ENCODE results near the gene QPRT.
"Not testable (repeated sequence)": the region's sequence is repeated elsewhere in the genome, so short reads cannot be mapped to it uniquely, and the experiment has no call there.

Gene QPRT

DNA sequence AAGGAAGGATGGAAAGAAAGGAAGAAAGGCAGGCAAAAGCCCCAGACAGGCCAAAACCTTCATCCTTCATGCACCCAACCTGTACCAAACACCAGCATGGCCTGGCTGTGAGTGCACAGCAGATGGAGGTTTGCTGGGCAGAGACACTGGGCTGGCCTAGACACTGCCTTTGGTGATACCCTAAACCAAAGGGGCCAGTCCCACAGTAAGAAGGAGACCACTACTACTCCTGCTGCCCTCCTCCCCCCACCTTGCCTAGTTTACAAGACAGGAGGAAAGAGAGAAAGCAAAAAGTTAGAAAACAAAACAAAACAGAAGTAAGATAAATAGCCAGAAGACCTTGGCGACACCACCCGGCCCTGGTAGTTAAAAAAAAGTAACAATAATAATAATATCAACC, 19.1 kb downstream of the QPRT start:
- Histone ChIP-seq H3K9ac (ENCODE audit: low read length) (no peak overlapping the region), H3K4me1 (ENCODE audit: insufficient read depth, low read length) (no peaks in the 10 kb centered on the region), H3K36me3 (ENCODE audit: insufficient read depth, low read length) (no peaks in the 10 kb centered on the region), H3K9me3 (ENCODE audit: low read length) (no peaks in the 10 kb centered on the region), H3K4me3 (ENCODE audit: low read depth in 1 of 2, low read length in 2 of 2) (no peak overlapping the region), H3K27ac (ENCODE audit: low read depth, low read length) (no peak overlapping the region), H3K27me3 (ENCODE audit: control insufficient read depth in 1 of 2, insufficient read depth in 2 of 2, low read length in 2 of 2) (no peaks in the 10 kb centered on the region)

- no peaks in the 10 kb centered on the region for H3K9me3 ChIP-seq (ENCODE audit: low read length)
- no peaks in the 10 kb centered on the region for H3K36me3 ChIP-seq (ENCODE audit: insufficient read depth, low read length)
- H3K27me3 ChIP-seq (ENCODE audit: control insufficient read depth in 1 of 2, insufficient read depth in 2 of 2, low read length in 2 of 2): no peaks in the 10 kb centered on the region
Measured at GRCh38 chr16:29698484-29699323, 19.7 kb downstream of the QPRT start.

GRCh38 chr16:29699324-29700219, 20.6 kb downstream of the QPRT start:
- Histone ChIP-seq H3K4me3 (ENCODE audit: low read depth in 1 of 2, low read length in 2 of 2) (no peak overlapping the region), H3K36me3 (ENCODE audit: insufficient read depth, low read length) (no peaks in the 10 kb centered on the region), H3K27ac (ENCODE audit: low read depth, low read length) (no peak overlapping the region), H3K9me3 (ENCODE audit: low read length) (no peaks in the 10 kb centered on the region), H3K9ac (ENCODE audit: low read length) (no peak overlapping the region), H3K4me1 (ENCODE audit: insufficient read depth, low read length) (no peaks in the 10 kb centered on the region), H3K27me3 (ENCODE audit: control insufficient read depth in 1 of 2, insufficient read depth in 2 of 2, low read length in 2 of 2) (no peaks in the 10 kb centered on the region)

More at GRCh38 chr16:29698484-29699323, 19.7 kb downstream of the QPRT start:
- H3K4me3 ChIP-seq (ENCODE audit: low read depth in 1 of 2, low read length in 2 of 2): no peak overlapping the region
- H3K9ac ChIP-seq (ENCODE audit: low read length): no peak overlapping the region
- no peaks in the 10 kb centered on the region for H3K4me1 ChIP-seq (ENCODE audit: insufficient read depth, low read length)
- H3K27ac ChIP-seq (ENCODE audit: low read depth, low read length): no peak overlapping the region

- no peaks in the 10 kb centered on the region for H3K4me1 ChIP-seq (ENCODE audit: insufficient read depth, low read length)
- H3K27me3 ChIP-seq (ENCODE audit: control insufficient read depth in 1 of 2, insufficient read depth in 2 of 2, low read length in 2 of 2): no peaks in the 10 kb centered on the region
- no peaks in the 10 kb centered on the region for H3K9me3 ChIP-seq (ENCODE audit: low read length)
- H3K9ac ChIP-seq (ENCODE audit: low read length): no peak overlapping the region
- H3K36me3 ChIP-seq (ENCODE audit: insufficient read depth, low read length): no peaks in the 10 kb centered on the region
- no peak overlapping the region for H3K27ac ChIP-seq (ENCODE audit: low read depth, low read length)
- H3K4me3 ChIP-seq (ENCODE audit: low read depth in 1 of 2, low read length in 2 of 2): no peak overlapping the region
Measured at GRCh38 chr16:29700253-29700987, 21.4 kb downstream of the QPRT start.

GRCh38 chr16:29701214-29701555, 22.2 kb downstream of the QPRT start:
- no peak overlapping the region for H3K4me3 ChIP-seq (ENCODE audit: low read depth in 1 of 2, low read length in 2 of 2)
- H3K9ac ChIP-seq (ENCODE audit: low read length): no peak overlapping the region
- H3K9me3 ChIP-seq (ENCODE audit: low read length): no peaks in the 10 kb centered on the region
- H3K4me1 ChIP-seq (ENCODE audit: insufficient read depth, low read length): no peaks in the 10 kb centered on the region
- no peak overlapping the region for H3K27ac ChIP-seq (ENCODE audit: low read depth, low read length)
- H3K36me3 ChIP-seq (ENCODE audit: insufficient read depth, low read length): no peaks in the 10 kb centered on the region
- no peaks in the 10 kb centered on the region for H3K27me3 ChIP-seq (ENCODE audit: control insufficient read depth in 1 of 2, insufficient read depth in 2 of 2, low read length in 2 of 2)

DNA sequence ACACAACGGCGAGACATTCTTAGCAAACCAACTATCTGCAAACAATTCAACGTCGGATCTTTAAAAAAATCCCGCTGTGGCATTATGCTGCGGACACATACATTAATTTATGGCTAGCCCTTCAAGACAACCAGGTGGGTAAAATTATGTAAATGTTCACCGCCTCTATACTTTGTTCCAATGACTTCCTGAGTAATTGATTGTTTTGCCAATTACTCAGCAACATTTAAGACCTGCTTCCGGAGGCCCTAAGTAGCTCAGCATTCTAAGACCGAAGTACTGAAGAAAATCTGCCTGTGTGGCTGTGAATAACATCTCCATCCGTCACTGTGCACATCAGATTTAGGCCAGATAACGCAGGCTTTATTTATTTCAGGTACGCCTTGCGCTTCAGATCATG, 23.3 kb downstream of the QPRT start:
- no peaks in the 10 kb centered on the region for H3K27me3 ChIP-seq (ENCODE audit: control insufficient read depth in 1 of 2, insufficient read depth in 2 of 2, low read length in 2 of 2)
- H3K9me3 ChIP-seq (ENCODE audit: low read length): no peaks in the 10 kb centered on the region
- H3K27ac ChIP-seq (ENCODE audit: low read depth, low read length): no peak overlapping the region
- H3K4me1 ChIP-seq (ENCODE audit: insufficient read depth, low read length): no peaks in the 10 kb centered on the region
- no peak overlapping the region for H3K9ac ChIP-seq (ENCODE audit: low read length)
- H3K4me3 ChIP-seq (ENCODE audit: low read depth in 1 of 2, low read length in 2 of 2): no peak overlapping the region
- no peaks in the 10 kb centered on the region for H3K36me3 ChIP-seq (ENCODE audit: insufficient read depth, low read length)

- Histone ChIP-seq H3K27me3 (ENCODE audit: control insufficient read depth in 1 of 2, insufficient read depth in 2 of 2, low read length in 2 of 2) (no peaks in the 10 kb centered on the region), H3K27ac (ENCODE audit: low read depth, low read length) (no peak overlapping the region), H3K36me3 (ENCODE audit: insufficient read depth, low read length) (no peaks in the 10 kb centered on the region), H3K4me1 (ENCODE audit: insufficient read depth, low read length) (no peaks in the 10 kb centered on the region), H3K9ac (ENCODE audit: low read length) (no peak overlapping the region), H3K9me3 (ENCODE audit: low read length) (no peaks in the 10 kb centered on the region), H3K4me3 (ENCODE audit: low read depth in 1 of 2, low read length in 2 of 2) (no peak overlapping the region)
Measured at GRCh38 chr16:29705030-29705429, 26.1 kb downstream of the QPRT start.

DNA sequence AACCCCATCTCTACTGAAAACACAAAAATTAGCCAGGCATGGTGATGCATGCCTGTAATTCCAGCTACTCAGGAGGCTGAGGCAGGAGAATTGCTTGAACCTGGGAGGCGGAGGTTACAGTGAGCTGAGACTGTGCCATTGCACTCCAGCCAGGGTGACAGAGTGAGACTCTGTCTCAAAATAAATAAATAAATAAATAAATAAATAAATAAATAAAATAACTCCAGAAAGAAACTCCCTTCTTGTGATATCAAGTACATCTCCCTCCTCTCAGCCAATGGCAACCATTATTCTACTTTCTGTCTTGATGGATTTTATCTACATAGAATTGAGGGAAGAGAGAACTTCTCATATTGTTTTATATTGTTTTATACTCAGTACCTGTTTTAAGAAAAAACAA, 28.2 kb downstream of the QPRT start:
- H3K36me3 ChIP-seq (ENCODE audit: insufficient read depth, low read length); H3K4me3 ChIP-seq (ENCODE audit: low read depth in 1 of 2, low read length in 2 of 2); H3K9ac ChIP-seq (ENCODE audit: low read length); H3K27me3 ChIP-seq (ENCODE audit: control insufficient read depth in 1 of 2, insufficient read depth in 2 of 2, low read length in 2 of 2); H3K9me3 ChIP-seq (ENCODE audit: low read length); H3K27ac ChIP-seq (ENCODE audit: low read depth, low read length); H3K4me1 ChIP-seq (ENCODE audit: insufficient read depth, low read length): not testable (repeated sequence)

DNA sequence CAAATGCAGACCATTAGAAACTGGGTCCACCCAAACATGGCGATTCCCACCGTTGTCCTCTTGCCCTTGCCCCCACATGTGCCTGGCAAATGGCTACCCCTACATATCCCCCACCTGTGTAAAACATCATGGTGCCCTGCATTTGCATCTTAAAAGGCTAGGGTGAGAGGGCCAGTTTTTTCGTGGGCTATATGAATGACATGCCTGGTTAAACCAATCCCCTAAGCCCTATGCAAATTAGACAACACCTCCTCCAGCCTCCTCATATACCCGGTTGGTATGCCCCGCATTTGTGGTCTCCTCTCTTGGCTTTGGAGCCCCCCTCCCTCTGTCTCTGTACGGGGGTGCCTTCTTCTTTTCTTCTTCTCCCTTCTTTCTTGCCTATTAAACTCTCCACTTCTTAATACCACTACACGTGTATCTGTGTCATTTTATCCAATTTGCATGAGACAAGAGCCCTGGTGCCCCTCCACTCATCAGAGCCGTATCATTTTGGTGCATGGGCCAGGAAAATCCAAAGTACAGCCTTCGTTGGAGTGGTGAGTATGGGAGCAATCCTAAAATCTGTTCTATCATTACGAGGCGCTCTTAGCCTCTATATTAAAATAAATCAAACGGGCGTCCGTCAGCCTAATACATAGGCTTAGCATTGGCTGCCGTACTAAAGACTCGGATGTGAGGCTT, 30.1 kb downstream of the QPRT start:
- Histone ChIP-seq H3K27me3 (ENCODE audit: control insufficient read depth in 1 of 2, insufficient read depth in 2 of 2, low read length in 2 of 2) (no peaks in the 10 kb centered on the region), H3K27ac (ENCODE audit: low read depth, low read length) (no peak overlapping the region), H3K9ac (ENCODE audit: low read length) (no peak overlapping the region), H3K9me3 (ENCODE audit: low read length) (no peaks in the 10 kb centered on the region), H3K4me3 (ENCODE audit: low read depth in 1 of 2, low read length in 2 of 2) (no peak overlapping the region), H3K36me3 (ENCODE audit: insufficient read depth, low read length) (no peaks in the 10 kb centered on the region), H3K4me1 (ENCODE audit: insufficient read depth, low read length) (peaks cover 6% of the 10 kb centered on the region)

GRCh38 chr16:29709657-29710056, 30.7 kb downstream of the QPRT start:
- H3K36me3 ChIP-seq (ENCODE audit: insufficient read depth, low read length); H3K27ac ChIP-seq (ENCODE audit: low read depth, low read length); H3K9me3 ChIP-seq (ENCODE audit: low read length); H3K4me3 ChIP-seq (ENCODE audit: low read depth in 1 of 2, low read length in 2 of 2); H3K4me1 ChIP-seq (ENCODE audit: insufficient read depth, low read length); H3K27me3 ChIP-seq (ENCODE audit: control insufficient read depth in 1 of 2, insufficient read depth in 2 of 2, low read length in 2 of 2); H3K9ac ChIP-seq (ENCODE audit: low read length): not testable (repeated sequence)

All from muscle layer of colon (tissue), 2 donors.